ENCODE measurements around the gene ARPP19. TPM values are rescaled to one million over a fixed set of nuclear protein-coding genes. Genes with fewer than 3 reads are reported as not detected.
A peak's percentile ranks its signal among the peaks of the same experiment; 100 is the strongest.
"Not testable (repeated sequence)": the region's sequence is repeated elsewhere in the genome, so short reads cannot be mapped to it uniquely, and the experiment has no call there.

Gene ARPP19
- total RNA-seq, 1 donor from 2014 or later, result 149 TPM

- intact Hi-C loops (cut with DNase I), result loop anchor here (10.0 kb wide), 1 partner anchor 213 kb away; no protein-coding TSS in a partner anchor
- ATAC-seq (ENCODE audit: poor library complexity) (no peak), DNase-seq (no peak)
These were observed 47.1 kb downstream of the ARPP19 start for GRCh38 chr15:52521682-52522081.

DNA sequence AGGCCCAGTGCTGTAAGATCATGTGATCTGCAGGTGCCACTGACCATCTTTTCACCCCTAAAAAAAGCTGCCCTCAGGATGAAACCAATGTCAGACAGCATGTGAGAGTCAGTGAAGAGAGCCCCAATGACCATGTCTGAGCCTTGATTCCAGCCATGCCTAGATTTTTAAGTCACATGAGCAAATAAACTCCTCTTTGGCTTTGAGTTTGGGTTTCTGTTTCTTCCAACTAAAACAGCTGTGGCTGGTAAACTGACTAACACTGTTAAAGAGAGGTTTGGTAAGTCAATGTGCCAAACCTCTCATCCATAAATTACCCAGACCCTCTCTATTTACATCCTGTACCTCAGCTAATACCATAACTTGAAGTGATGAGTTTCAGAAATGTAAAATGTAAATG is 48.4 kb downstream of the ARPP19 start:
- intact Hi-C loops (cut with DNase I), result loop anchor here (10.0 kb wide), 1 partner anchor 214 kb away; no protein-coding TSS in a partner anchor
- DNase-seq (no peak), ATAC-seq (ENCODE audit: poor library complexity) (no peak)

GRCh38 chr15:52518487-52519371 is 50.1 kb downstream of the ARPP19 start:
- DNase-seq (no peak), ATAC-seq (ENCODE audit: poor library complexity) (no peak)
- intact Hi-C loops (cut with DNase I), result no loop called here

GRCh38 chr15:52517014-52517413 is 51.8 kb downstream of the ARPP19 start:
- no peak for DNase-seq
- no peak for ATAC-seq (ENCODE audit: poor library complexity)
- intact Hi-C loops (cut with DNase I), result no loop called here

GRCh38 chr15:52515343-52515742 is 53.5 kb downstream of the ARPP19 start:
- DNase-seq (no peak), ATAC-seq (ENCODE audit: poor library complexity) (no peak)
- intact Hi-C loops (cut with DNase I), result no loop called here

DNA sequence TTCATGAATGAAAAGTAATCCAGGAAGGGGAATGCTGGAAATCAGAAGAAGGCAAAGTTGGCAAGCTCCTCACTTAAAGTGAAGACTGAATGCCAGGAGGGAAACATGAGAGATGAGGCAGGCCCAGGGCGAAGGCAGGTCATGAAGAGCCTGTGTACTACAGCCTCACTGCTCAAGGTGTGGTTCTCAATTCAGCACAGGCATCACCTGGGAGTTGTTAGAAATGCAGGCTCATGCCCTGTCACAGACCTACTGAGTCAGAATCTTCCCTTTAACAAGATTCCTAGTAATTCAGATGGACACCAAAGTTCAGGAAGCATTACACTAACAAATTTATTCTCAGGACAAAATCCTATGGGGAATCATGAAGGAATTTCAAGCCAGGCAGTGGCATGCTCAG is 54.3 kb downstream of the ARPP19 start:
- ATAC-seq (ENCODE audit: poor library complexity) (no peak), DNase-seq (no peak)
- intact Hi-C loops (cut with DNase I), result no loop called here

DNA sequence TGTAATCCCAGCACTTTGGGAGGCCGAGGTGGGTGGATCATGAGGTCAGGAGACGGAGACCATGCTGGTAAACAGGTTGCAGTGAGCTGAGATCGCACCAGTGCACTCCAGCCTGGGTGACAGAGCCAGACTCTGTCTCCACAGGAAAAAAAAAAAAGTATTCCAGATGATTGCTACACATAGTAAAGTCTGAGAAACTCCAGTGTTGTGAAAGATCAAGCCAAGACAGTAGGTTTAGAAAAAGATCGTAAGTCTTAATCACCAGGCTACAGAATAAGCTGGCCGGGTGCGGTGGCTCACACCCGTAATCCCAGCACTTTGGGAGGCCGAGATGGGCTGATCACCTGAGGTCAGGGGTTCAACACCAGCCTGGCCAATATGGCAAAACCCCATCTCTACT is 56.0 kb downstream of the ARPP19 start:
- intact Hi-C loops (cut with DNase I); ATAC-seq (ENCODE audit: poor library complexity); DNase-seq: not testable (repeated sequence)

- ATAC-seq (ENCODE audit: poor library complexity), result no peak
- intact Hi-C loops (cut with DNase I), result no loop called here
- no peak for DNase-seq
These were observed 57.7 kb downstream of the ARPP19 start for GRCh38 chr15:52511084-52511483.

DNA sequence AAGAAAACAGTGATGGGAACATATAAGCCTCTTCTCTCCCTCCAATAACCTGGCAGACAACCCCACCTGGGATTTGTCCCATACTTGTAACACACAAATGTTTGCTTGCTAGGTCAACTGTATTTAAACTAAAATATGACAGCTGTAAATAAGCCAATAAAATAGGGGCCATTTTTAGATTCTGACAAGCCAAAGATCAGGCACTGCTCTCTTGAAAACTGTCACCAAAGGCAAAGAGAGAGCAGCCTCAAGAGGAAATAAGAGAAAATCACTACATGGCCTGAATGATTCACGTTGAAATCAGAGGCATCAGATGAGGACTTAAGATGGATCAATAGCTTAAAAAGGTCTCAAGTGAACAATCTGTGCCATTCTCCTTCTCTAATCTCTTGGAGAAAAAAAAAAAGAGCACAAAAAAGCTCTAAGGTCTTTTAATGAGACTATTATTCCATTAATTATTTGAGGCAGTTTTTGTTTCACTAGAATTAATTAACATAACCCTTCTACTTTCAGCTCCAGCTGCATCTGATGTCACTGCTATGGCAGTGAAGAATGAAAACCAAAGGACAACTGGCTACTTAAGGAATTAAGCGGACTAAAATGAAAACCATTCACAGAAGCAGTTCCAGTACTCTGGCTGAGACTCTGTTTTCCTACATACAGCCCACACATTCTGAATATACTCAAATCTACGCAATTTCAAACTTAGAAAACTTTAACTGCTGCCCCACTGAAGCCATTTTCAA is 59.2 kb downstream of the ARPP19 start:
- ATAC-seq (ENCODE audit: poor library complexity), result no peak
- intact Hi-C loops (cut with DNase I), result no loop called here
- no peak for DNase-seq

DNA sequence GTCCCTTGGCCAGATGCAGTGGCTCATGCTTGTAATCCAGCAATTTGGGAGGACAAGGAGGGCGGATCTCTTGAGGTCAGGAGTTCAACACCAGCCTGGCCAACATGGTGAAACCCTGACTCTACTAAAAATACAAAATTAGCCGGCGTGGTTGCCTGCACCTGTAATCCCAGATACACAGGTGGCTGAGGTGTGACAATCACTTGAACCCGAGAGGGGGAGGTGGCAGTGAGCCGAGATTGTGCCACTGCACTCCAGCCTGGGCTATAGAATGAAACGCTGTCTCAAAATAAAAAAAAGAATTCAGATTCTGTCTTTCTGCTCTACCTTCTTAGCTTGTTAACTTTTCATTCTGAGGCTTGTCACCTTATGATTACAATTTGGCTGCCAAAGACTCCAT is 62.3 kb downstream of the ARPP19 start:
- no peak for ATAC-seq (ENCODE audit: poor library complexity)
- DNase-seq, result no peak
- intact Hi-C loops (cut with DNase I), result no loop called here

DNA sequence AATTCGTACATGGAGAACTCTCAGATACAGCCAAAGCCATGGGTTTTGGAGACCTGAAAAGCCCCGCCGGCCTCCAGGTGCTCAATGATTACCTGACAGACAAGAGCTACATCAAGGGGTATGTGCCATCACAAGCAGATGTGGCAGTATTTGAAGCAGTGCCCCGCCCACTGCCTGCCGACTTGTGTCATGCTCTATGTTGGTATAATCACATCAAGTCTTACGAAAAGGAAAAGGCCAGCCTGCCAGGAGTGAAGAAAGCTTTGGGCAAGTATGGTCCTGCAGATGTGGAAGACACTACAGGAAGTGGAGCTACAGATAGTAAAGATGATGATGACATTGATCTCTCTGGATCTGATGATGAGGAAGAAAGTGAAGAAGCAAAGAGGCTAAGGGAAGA is 63.7 kb downstream of the ARPP19 start:
- intact Hi-C loops (cut with DNase I), result no loop called here
- peak; percentile 55 for DNase-seq
- no peak for ATAC-seq (ENCODE audit: poor library complexity)

GRCh38 chr15:52503788-52504496 is 64.9 kb downstream of the ARPP19 start:
- ATAC-seq (ENCODE audit: poor library complexity) (no peak), DNase-seq (no peak)
- intact Hi-C loops (cut with DNase I), result no loop called here

DNA sequence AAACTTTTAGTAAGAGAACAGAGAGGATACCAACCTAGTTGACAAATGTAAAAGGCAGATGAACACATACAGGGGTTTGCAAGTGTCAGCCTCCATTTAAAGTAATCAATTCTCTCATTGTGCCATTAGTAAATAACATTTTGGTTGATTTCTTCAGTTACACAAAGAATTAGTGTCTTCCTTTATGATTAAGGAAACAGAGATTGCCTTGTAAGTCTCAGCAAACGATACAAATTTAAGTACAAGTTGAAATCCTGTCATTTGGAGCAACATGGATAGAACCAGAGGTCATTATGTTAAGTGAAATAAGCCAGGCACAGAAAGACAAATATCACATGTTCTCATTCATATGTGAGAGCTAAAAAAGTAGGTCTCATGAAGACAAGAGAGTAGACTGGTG is 66.2 kb downstream of the ARPP19 start:
- ATAC-seq (ENCODE audit: poor library complexity) (no peak), DNase-seq (no peak)
- intact Hi-C loops (cut with DNase I), result no loop called here

- ATAC-seq (ENCODE audit: poor library complexity) (no peak), DNase-seq (no peak)
- intact Hi-C loops (cut with DNase I), result no loop called here
These were observed 69.3 kb downstream of the ARPP19 start for GRCh38 chr15:52499506-52499905.

GRCh38 chr15:52498706-52499105 is 70.1 kb downstream of the ARPP19 start:
- no peak for ATAC-seq (ENCODE audit: poor library complexity)
- no peak for DNase-seq
- intact Hi-C loops (cut with DNase I), result no loop called here

Other genes starting within 250 kb of the ARPP19 start
- 7.4 TPM for gene MYO5A, start 40.1 kb downstream of the ARPP19 start, total RNA-seq
- gene ATOSA, start 110.4 kb upstream of the ARPP19 start, total RNA-seq, result 20.4 TPM
- not detected for gene ONECUT1, start 221.3 kb upstream of the ARPP19 start, total RNA-seq